ENCODE measurements around the gene GABRP.

GRCh38 chr5:170861667-170861916, 78.1 kb downstream of the GABRP start:
- TF ChIP-seq, protein P1, sequence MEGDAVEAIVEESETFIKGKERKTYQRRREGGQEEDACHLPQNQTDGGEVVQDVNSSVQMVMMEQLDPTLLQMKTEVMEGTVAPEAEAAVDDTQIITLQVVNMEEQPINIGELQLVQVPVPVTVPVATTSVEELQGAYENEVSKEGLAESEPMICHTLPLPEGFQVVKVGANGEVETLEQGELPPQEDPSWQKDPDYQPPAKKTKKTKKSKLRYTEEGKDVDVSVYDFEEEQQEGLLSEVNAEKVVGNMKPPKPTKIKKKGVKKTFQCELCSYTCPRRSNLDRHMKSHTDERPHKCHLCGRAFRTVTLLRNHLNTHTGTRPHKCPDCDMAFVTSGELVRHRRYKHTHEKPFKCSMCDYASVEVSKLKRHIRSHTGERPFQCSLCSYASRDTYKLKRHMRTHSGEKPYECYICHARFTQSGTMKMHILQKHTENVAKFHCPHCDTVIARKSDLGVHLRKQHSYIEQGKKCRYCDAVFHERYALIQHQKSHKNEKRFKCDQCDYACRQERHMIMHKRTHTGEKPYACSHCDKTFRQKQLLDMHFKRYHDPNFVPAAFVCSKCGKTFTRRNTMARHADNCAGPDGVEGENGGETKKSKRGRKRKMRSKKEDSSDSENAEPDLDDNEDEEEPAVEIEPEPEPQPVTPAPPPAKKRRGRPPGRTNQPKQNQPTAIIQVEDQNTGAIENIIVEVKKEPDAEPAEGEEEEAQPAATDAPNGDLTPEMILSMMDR (IDR thresholded peaks at IDR 0.05): no peak
- TF ChIP-seq ZFX (IDR thresholded peaks at IDR 0.05; ENCODE audit: borderline replicate concordance): no peak

Data from 22Rv1 (cell line).